HepG2 (cell line): ENCODE measurements around the gene CREG2. TPM values are rescaled to one million over a fixed set of nuclear protein-coding genes. Genes with fewer than 3 reads are reported as not detected.

ENCODE experiments used
- ATAC-seq: fragments of 200-7000 bp; cut with Tn5 transposase; 3 replicates; pipeline ENCODE4 v1.9.1; 2020; ENCODE audit warnings: mild to moderate bottlenecking, moderate library complexity
- BruUV-seq: library from RNA; stranded (reverse); fragments of 400-500 nt; replicated peaks from 2 replicates; lab custom pipeline; 2021; lab: Mats Ljungman, UMichigan
- CTCF ChIA-PET: fragments of 300-600 bp; formaldehyde crosslinking; extraction: SDS; loops from one replicate; lab custom pipeline; 2021; ENCODE audit warnings: low total read pairs, inconsistent platforms, low intra/inter-chr PET ratio; lab: Yijun Ruan, JAX
- POLR2A ChIA-PET: fragments of 350-600 bp; sonication (Branson Sonifier 250); formaldehyde crosslinking; loops from one replicate; lab custom pipeline; 2020; ENCODE audit warnings: antibody characterized with exemption, inconsistent platforms; lab: Yijun Ruan, JAX
- DNase-seq: peaks from one replicate; pipeline ENCODE4 v3.0.0-alpha.2; 2015; ENCODE audit warnings: low spot score
- FAIRE-seq: peaks from 3 replicates; lab custom pipeline; 2011; peaks lifted over from hg19 to GRCh38; lab: Jason Lieb, UNC
- H2AFZ ChIP-seq: one replicate; pipeline ENCODE4 v1.6.1; 2011; ENCODE audit warnings: low read length, inconsistent platforms
- H3K27ac ChIP-seq: fragments of 300-600 bp; 3 replicates; pipeline ENCODE4 v1.8.0; 2011; ENCODE audit warnings: mixed run types, mild to moderate bottlenecking, mixed read lengths, low read length, inconsistent platforms; ENCODE audit not compliant: insufficient read depth; ENCODE audit errors: extremely low read length
- H3K27me3 ChIP-seq, 2 experiments: fragments of 200-600 bp in 1 of 2; 2 replicates in 1 of 2; 3 replicates in 1 of 2; pipeline versions ENCODE4 v1.6.0 to v1.8.0; 2011; ENCODE audit warnings: low read length in 2 of 2, mild to moderate bottlenecking in 2 of 2, moderate library complexity in 2 of 2, inconsistent platforms in 1 of 2; ENCODE audit not compliant: insufficient read depth in 2 of 2, control insufficient read depth in 1 of 2
- H3K36me3 ChIP-seq, 2 experiments: fragments of 200-600 bp in 1 of 2; replicated peaks in 1 of 2; 2 replicates in 1 of 2; 3 replicates in 1 of 2; pipeline versions ENCODE4 v1.5.1 to v1.8.0; 2011; ENCODE audit warnings: low read length in 2 of 2, inconsistent platforms in 1 of 2; ENCODE audit not compliant: insufficient read depth in 2 of 2, control insufficient read depth in 1 of 2
- H3K4me1 ChIP-seq: 2 replicates; pipeline ENCODE4 v1.5.1; 2012; ENCODE audit warnings: low read length, inconsistent platforms; ENCODE audit not compliant: insufficient read depth
- H3K4me2 ChIP-seq: 2 replicates; pipeline ENCODE4 v1.6.0; 2011; ENCODE audit warnings: low read depth, low read length, inconsistent platforms
- H3K4me3 ChIP-seq, 3 experiments: fragments of 200-600 bp in 1 of 3; sonication (generic), shearing (Covaris generic) in 1 of 3; replicated peaks in 1 of 3; 2 replicates each; pipeline ENCODE4 v1.5.1; 2011 to 2016; ENCODE audit warnings: low read length in 3 of 3, inconsistent platforms in 2 of 3, low read depth in 2 of 3, mild to moderate bottlenecking in 2 of 3, control low read depth in 1 of 3, mixed read lengths in 1 of 3; ENCODE audit not compliant: insufficient read depth in 1 of 3
- H3K79me2 ChIP-seq: one replicate; pipeline ENCODE4 v1.6.1; 2011; ENCODE audit warnings: low read length, inconsistent platforms; ENCODE audit not compliant: insufficient read depth
- H3K9ac ChIP-seq: 2 replicates; pipeline ENCODE4 v1.6.0; 2011; ENCODE audit warnings: mild to moderate bottlenecking, low read depth, low read length, inconsistent platforms; ENCODE audit not compliant: insufficient read depth
- H3K9me3 ChIP-seq: 2 replicates; pipeline ENCODE4 v1.5.1; 2012; ENCODE audit warnings: mild to moderate bottlenecking, low read length
- H4K20me1 ChIP-seq: 2 replicates; pipeline ENCODE4 v1.6.0; 2011; ENCODE audit warnings: inconsistent platforms, mild to moderate bottlenecking, low read length, moderate library complexity; ENCODE audit not compliant: insufficient read depth
- CEBPG ChIP-seq: IDR thresholded peaks from 2 replicates; pipeline ENCODE4 v1.6.1; 2016
- EEA1 ChIP-seq: sonication (generic); formaldehyde crosslinking; IDR thresholded peaks from 2 replicates; pipeline ENCODE4 v1.5.1; 2020; ENCODE audit warnings: mild to moderate bottlenecking, missing genetic modification reagents, borderline replicate concordance
- EP300 ChIP-seq, 3 experiments: sonication (generic) in 1 of 3; formaldehyde crosslinking in 1 of 3; IDR thresholded peaks; 2 replicates each; pipeline versions ENCODE4 v1.5.1 to v1.6.1; 2011 to 2020; ENCODE audit warnings: low read depth in 2 of 3, low read length in 2 of 3, borderline replicate concordance in 1 of 3, improper control_type of control experiment in 1 of 3, mild to moderate bottlenecking in 1 of 3, missing genetic modification reagents in 1 of 3, moderate library complexity in 1 of 3
- GTF3A ChIP-seq: sonication (generic); formaldehyde crosslinking; conservative IDR thresholded peaks from 2 replicates; pipeline ENCODE4 v1.4.0; 2020; ENCODE audit warnings: mild to moderate bottlenecking, missing genetic modification reagents
- HBP1 ChIP-seq: IDR thresholded peaks from 2 replicates; pipeline ENCODE4 v1.6.1; 2016; ENCODE audit warnings: low read depth, control low read depth
- HDAC1 ChIP-seq: sonication (generic); formaldehyde crosslinking; IDR thresholded peaks from 2 replicates; pipeline ENCODE4 v1.5.1; 2020; ENCODE audit warnings: mild to moderate bottlenecking, missing genetic modification reagents
- KDM2A ChIP-seq: sonication (generic); formaldehyde crosslinking; IDR thresholded peaks from 2 replicates; pipeline ENCODE4 v1.4.0; 2020; ENCODE audit warnings: low read depth, missing genetic modification reagents, borderline replicate concordance
- KDM4B ChIP-seq: sonication (generic); formaldehyde crosslinking; IDR thresholded peaks from 2 replicates; pipeline ENCODE4 v1.4.0; 2020; ENCODE audit warnings: missing genetic modification reagents
- KMT2A ChIP-seq: sonication (generic); formaldehyde crosslinking; IDR thresholded peaks from 2 replicates; pipeline ENCODE4 v1.4.0; 2020; ENCODE audit warnings: missing genetic modification reagents
- NR2F2 ChIP-seq: IDR thresholded peaks from 2 replicates; pipeline ENCODE4 v1.6.1; 2012; ENCODE audit warnings: low read depth, inconsistent platforms, borderline replicate concordance
- NRL ChIP-seq: sonication (generic); formaldehyde crosslinking; IDR thresholded peaks from 2 replicates; pipeline ENCODE4 v1.5.0; 2020; ENCODE audit warnings: missing genetic modification reagents, mild to moderate bottlenecking, moderate library complexity, borderline replicate concordance
- PHF8 ChIP-seq: sonication (generic); formaldehyde crosslinking; IDR thresholded peaks from 2 replicates; pipeline ENCODE4 v1.5.0; 2020; ENCODE audit warnings: missing genetic modification reagents
- SP140L ChIP-seq: sonication (generic); formaldehyde crosslinking; IDR thresholded peaks from 2 replicates; pipeline ENCODE4 v1.4.0; 2020; ENCODE audit warnings: missing genetic modification reagents, borderline replicate concordance
- TCF7 ChIP-seq: sonication (generic); IDR thresholded peaks from 2 replicates; pipeline ENCODE4 v1.6.1; 2016; ENCODE audit warnings: antibody characterized with exemption, low read depth
- ZFAT ChIP-seq: sonication (generic); formaldehyde crosslinking; conservative IDR thresholded peaks from 2 replicates; pipeline ENCODE4 v1.8.1; 2023; ENCODE audit warnings: missing genetic modification reagents, inconsistent platforms
- ZNF205 ChIP-seq: IDR thresholded peaks from 2 replicates; pipeline ENCODE4 v1.6.1; 2018; ENCODE audit warnings: missing biosample characterization, missing genetic modification reagents
- ZNF441 ChIP-seq: sonication (generic); formaldehyde crosslinking; IDR thresholded peaks from 2 replicates; pipeline ENCODE4 v1.7.0; 2021; ENCODE audit warnings: missing genetic modification reagents, borderline replicate concordance
- ZNF556 ChIP-seq: sonication (generic); formaldehyde crosslinking; IDR thresholded peaks from 2 replicates; pipeline ENCODE4 v1.4.0; 2020; ENCODE audit warnings: mild to moderate bottlenecking, missing genetic modification reagents, borderline replicate concordance
- ZNF710 ChIP-seq: sonication (generic); formaldehyde crosslinking; IDR thresholded peaks from 2 replicates; pipeline ENCODE4 v1.5.0; 2020; ENCODE audit warnings: mild to moderate bottlenecking, missing genetic modification reagents, borderline replicate concordance
- ZNF724P ChIP-seq: sonication (generic); formaldehyde crosslinking; IDR thresholded peaks from 2 replicates; pipeline ENCODE4 v1.8.0; 2022; ENCODE audit warnings: missing genetic modification reagents, borderline replicate concordance
- WGBS: methylation state at CpG from one replicate; pipeline ENCODE4 v1.1.6; 2017; ENCODE audit warnings: low lambda C conversion rate; 5-methylcytosine and 5-hydroxymethylcytosine counted together
- in situ Hi-C: cut with HindIII; loops from 2 replicates; pipeline ENCODE4 v1.10.0; 2017; ENCODE audit warnings: low pct_unique_long_range_greater_than_20kb; ENCODE audit not compliant: extremely low pct_ligation_motif_present
- intact Hi-C: fragments of 100-400 bp; cut with micrococcal nuclease; formaldehyde crosslinking; loops from one replicate; pipeline ENCODE4 v1.10.0; 2022; ENCODE audit not compliant: unreplicated experiment
- polyA plus RNA-seq, 8 experiments: library from polyadenylated mRNA; depleted of rRNA in 3 of 8; stranded (reverse) in 7 of 8; unstranded in 1 of 8; fragments of >200 nt; fragmentation: Illumina TruSeq in 4 of 8; extraction: Trizol in 4 of 8; gene quantifications; 2 replicates each; pipeline versions ENCODE4 v1.2.1 to v1.2.3, GENCODE V29; 2011 to 2016; ENCODE audit warnings: low read depth in 4 of 8, missing spikeins in 1 of 8, mixed read lengths in 1 of 8; ENCODE audit not compliant: insufficient read depth in 1 of 8
- total RNA-seq, 5 experiments: library from RNA; depleted of rRNA; stranded (reverse); fragments of >200 nt; fragmentation: Illumina TruSeq; extraction: Trizol; gene quantifications; 2 replicates each; pipeline ENCODE4 v1.2.3, GENCODE V29; 2016; ENCODE audit warnings: low read depth in 1 of 5

CREG2 gene
- total and polyA plus RNA-seq, 2 of the 13 experiments (the other 11 are each of a cell fraction or from before 2014, with no cell fraction given) = 0.18 to 0.26 TPM

GRCh38 chr2:101398116-101398821, 11.0 kb upstream of the CREG2 start:
- no TSS peak for BruUV-seq
- Histone ChIP-seq H3K4me3 (no peak overlapping the region), H3K36me3 (no peaks in the 10 kb centered on the region), H3K79me2 (no peaks in the 10 kb centered on the region), H2AFZ (no peak overlapping the region), H3K27ac (no peak overlapping the region), H3K4me2 (no peak overlapping the region), H3K27me3 (peaks cover 7 to 77% of the 10 kb centered on the region in 2 experiments; a peak in 4 of 5 replicates), H3K9me3 (no peaks in the 10 kb centered on the region), H3K9ac (no peak overlapping the region), H4K20me1 (no peaks in the 10 kb centered on the region), H3K4me1 (no peaks in the 10 kb centered on the region)
- ATAC-seq (no peak), DNase-seq (no peak), FAIRE-seq (no peak)
- no peak for TF ChIP-seq GTF3A (CRISPR knock-in tag)
- no peak for TF ChIP-seq NR2F2
- no peak for TF ChIP-seq CEBPG (CRISPR knock-in tag)
- TF ChIP-seq SP140L = no peak
- TF ChIP-seq HDAC1 = no peak
- TF ChIP-seq ZNF556 = no peak
- TF ChIP-seq KDM2A (CRISPR knock-in tag) = no peak
- no peak for TF ChIP-seq HBP1 (CRISPR knock-in tag)
- TF ChIP-seq KDM4B (CRISPR knock-in tag) = no peak
- TF ChIP-seq ZFAT = no peak
- TF ChIP-seq EEA1 (CRISPR knock-in tag) = no peak
- TF ChIP-seq EP300 (IDR thresholded peaks at IDR 0.05; ENCODE audit: low read depth in 2 of 2, low read length in 2 of 2) = no peak
- TF ChIP-seq EP300 (CRISPR knock-in tag; IDR thresholded peaks at IDR 0.05; ENCODE audit: borderline replicate concordance) = no peak
- TF ChIP-seq ZNF724P (CRISPR knock-in tag) = no peak
- TF ChIP-seq KMT2A (CRISPR knock-in tag) = no peak
- TF ChIP-seq ZNF441 (CRISPR knock-in tag) = no peak
- TF ChIP-seq NRL (CRISPR knock-in tag) = no peak
- TF ChIP-seq ZNF205 (CRISPR knock-in tag) = no peak
- no peak for TF ChIP-seq ZNF710 (CRISPR knock-in tag)
- TF ChIP-seq TCF7 = no peak
- TF ChIP-seq PHF8 = no peak
- CTCF ChIA-PET = no interaction called here
- in situ Hi-C loops = no loop called here
- intact Hi-C loops = no loop called here
- WGBS = 25% methylated on average over 10 of the region's 10 CpGs
- POLR2A ChIA-PET = no interaction called here
